Measurements from ENCODE around the gene PDLIM7. TPM values are rescaled to one million over a fixed set of nuclear protein-coding genes. Genes with fewer than 3 reads are reported as not detected.

The PDLIM7 gene
- polyA plus RNA-seq, 1 donor (not counting 4 experiments of a cell fraction or from before 2014, with no cell fraction given), result 48.5 TPM

GRCh38 chr5:177529247-177530203 is 32.1 kb upstream of the PDLIM7 start:
- no peak for DNase-seq (ENCODE audit: low read depth, low spot score)
- Histone ChIP-seq H3K27ac (ENCODE audit: control insufficient read depth, insufficient read depth, low read length) (peak overlapping the region; percentile 36), H3K27me3 (ENCODE audit: control insufficient read depth, extremely low read depth, insufficient read depth, low read length) (no peaks in the 10 kb centered on the region), H3K79me2 (ENCODE audit: control insufficient read depth, insufficient read depth, low read length) (peaks cover 2% of the 10 kb centered on the region), H3K9me3 (ENCODE audit: control insufficient read depth, low read depth, low read length) (no peaks in the 10 kb centered on the region), H3K9ac (ENCODE audit: control insufficient read depth, extremely low read depth, insufficient read depth, low read length) (no peak overlapping the region), H3K9me1 (ENCODE audit: control insufficient read depth, extremely low read depth, insufficient read depth, low read length) (no peaks in the 10 kb centered on the region), H4K20me1 (ENCODE audit: control insufficient read depth, extremely low read depth, insufficient read depth, low read length) (peaks cover 5% of the 10 kb centered on the region), H3K4me1 (ENCODE audit: control insufficient read depth, extremely low read depth, insufficient read depth, low read length) (peaks cover 19% of the 10 kb centered on the region), H2AFZ (ENCODE audit: control insufficient read depth, low read length) (no peak overlapping the region), H3K36me3 (ENCODE audit: control insufficient read depth in 2 of 2, extremely low read depth in 1 of 2, insufficient read depth in 2 of 2, low read length in 2 of 2) (peaks cover 52 to 55% of the 10 kb centered on the region in 2 experiments), H3K4me3 (ENCODE audit: control insufficient read depth in 2 of 3, extremely low read depth in 1 of 3, insufficient read depth in 2 of 3, low read depth in 1 of 3, low read length in 3 of 3) (no peak overlapping the region), H3K4me2 (ENCODE audit: control insufficient read depth, extremely low read depth, insufficient read depth, low read depth, low read length) (peak overlapping the region; percentile 25)
- TF ChIP-seq CTCF (optimal IDR thresholded peaks at IDR 0.05 in 1 of 3, IDR thresholded peaks at IDR 0.05 in 1 of 3, conservative IDR thresholded peaks at IDR 0.05 in 1 of 3; ENCODE audit: extremely low read depth in 1 of 3, insufficient read depth in 2 of 3, low read length in 3 of 3) (no peak), EZH2 (IDR thresholded peaks at IDR 0.05; ENCODE audit: low read length) (no peak)
- FAIRE-seq, result peak; percentile 63
- dilution Hi-C loops (cut with MboI; ENCODE audit: extremely low pct_ligation_motif_present, low sequenced_read_pairs), result no loop called here

GRCh38 chr5:177528631-177529030 is 31.2 kb upstream of the PDLIM7 start:
- DNase-seq (ENCODE audit: low read depth, low spot score) (no peak), FAIRE-seq (no peak)
- Histone ChIP-seq H4K20me1 (ENCODE audit: control insufficient read depth, extremely low read depth, insufficient read depth, low read length) (peaks cover 3% of the 10 kb centered on the region), H3K27me3 (ENCODE audit: control insufficient read depth, extremely low read depth, insufficient read depth, low read length) (no peaks in the 10 kb centered on the region), H3K4me3 (ENCODE audit: control insufficient read depth in 2 of 3, extremely low read depth in 1 of 3, insufficient read depth in 2 of 3, low read depth in 1 of 3, low read length in 3 of 3) (no peak overlapping the region), H3K27ac (ENCODE audit: control insufficient read depth, insufficient read depth, low read length) (no peak overlapping the region), H3K79me2 (ENCODE audit: control insufficient read depth, insufficient read depth, low read length) (peaks cover 2% of the 10 kb centered on the region), H3K4me2 (ENCODE audit: control insufficient read depth, extremely low read depth, insufficient read depth, low read depth, low read length) (no peak overlapping the region), H3K9me3 (ENCODE audit: control insufficient read depth, low read depth, low read length) (no peaks in the 10 kb centered on the region), H3K9me1 (ENCODE audit: control insufficient read depth, extremely low read depth, insufficient read depth, low read length) (no peaks in the 10 kb centered on the region), H3K9ac (ENCODE audit: control insufficient read depth, extremely low read depth, insufficient read depth, low read length) (no peak overlapping the region), H3K36me3 (ENCODE audit: control insufficient read depth in 2 of 2, extremely low read depth in 1 of 2, insufficient read depth in 2 of 2, low read length in 2 of 2) (peaks cover 56 to 58% of the 10 kb centered on the region in 2 experiments), H3K4me1 (ENCODE audit: control insufficient read depth, extremely low read depth, insufficient read depth, low read length) (peaks cover 19% of the 10 kb centered on the region), H2AFZ (ENCODE audit: control insufficient read depth, low read length) (no peak overlapping the region)
- dilution Hi-C loops (cut with MboI; ENCODE audit: extremely low pct_ligation_motif_present, low sequenced_read_pairs), result no loop called here
- no peak for TF ChIP-seq CTCF (optimal IDR thresholded peaks at IDR 0.05 in 1 of 3, IDR thresholded peaks at IDR 0.05 in 1 of 3, conservative IDR thresholded peaks at IDR 0.05 in 1 of 3; ENCODE audit: extremely low read depth in 1 of 3, insufficient read depth in 2 of 3, low read length in 3 of 3)
- TF ChIP-seq EZH2 (IDR thresholded peaks at IDR 0.05; ENCODE audit: low read length), result no peak
